NCI-H2196 treated with DMSO at 0.1 percent for 48 hours (cell line): Measurements from ENCODE around the gene IL4I1.

Source experiments
- DNase-seq: peaks from one replicate; lab custom pipeline; 2025; ENCODE audit not compliant: unreplicated experiment; lab: John Stamatoyannopoulos, UW

IL4I1 gene

GRCh38 chr19:49864890-49865289 lies 31.8 kb downstream of the IL4I1 start:
- DNase-seq: no peak

- no peak for DNase-seq
These were observed 32.8 kb downstream of the IL4I1 start for GRCh38 chr19:49863935-49864320.

GRCh38 chr19:49863254-49863934 lies 33.3 kb downstream of the IL4I1 start:
- no peak for DNase-seq

- DNase-seq: no peak
These were observed 34.1 kb downstream of the IL4I1 start for GRCh38 chr19:49862391-49863253.

- no peak for DNase-seq
These were observed 34.9 kb downstream of the IL4I1 start for GRCh38 chr19:49861541-49862378.

- DNase-seq: no peak
These were observed 35.6 kb downstream of the IL4I1 start for GRCh38 chr19:49861107-49861506.

- no peak for DNase-seq
These were observed 36.2 kb downstream of the IL4I1 start for GRCh38 chr19:49860336-49861102.

GRCh38 chr19:49859682-49860335 lies 36.9 kb downstream of the IL4I1 start:
- DNase-seq: no peak

GRCh38 chr19:49858088-49858985 lies 38.4 kb downstream of the IL4I1 start:
- no peak for DNase-seq

- no peak for DNase-seq
These were observed 38.9 kb downstream of the IL4I1 start for GRCh38 chr19:49857838-49858087.

GRCh38 chr19:49857061-49857837 lies 39.4 kb downstream of the IL4I1 start:
- DNase-seq: no peak

GRCh38 chr19:49856574-49857021 lies 40.1 kb downstream of the IL4I1 start:
- DNase-seq: no peak

GRCh38 chr19:49855676-49856573 lies 40.8 kb downstream of the IL4I1 start:
- DNase-seq: no peak

- DNase-seq: no peak
These were observed 41.4 kb downstream of the IL4I1 start for GRCh38 chr19:49855277-49855675.

- no peak for DNase-seq
These were observed 42.1 kb downstream of the IL4I1 start for GRCh38 chr19:49854378-49855263.

- no peak for DNase-seq
These were observed 42.8 kb downstream of the IL4I1 start for GRCh38 chr19:49853852-49854377.
